ENCODE results near the gene ZNF618.

GRCh38 chr9:113960768-113961167, 84.7 kb downstream of the ZNF618 start:
- TF ChIP-seq CTCF (IDR thresholded peaks at IDR 0.05): no peak
- TF ChIP-seq POLR2A (IDR thresholded peaks at IDR 0.05): no peak
- no peak for TF ChIP-seq POLR2AphosphoS5 (IDR thresholded peaks at IDR 0.05; ENCODE audit: insufficient read depth in 1 of 2, low read depth in 1 of 2)

Data from vagina (tissue), 2 donors.